Ovary (tissue), 3 donors: ENCODE data around the gene CNDP2.
A peak's percentile ranks its signal among the peaks of the same experiment; 100 is the strongest.

Experiments used
- EP300 ChIP-seq: sonication (generic); formaldehyde crosslinking; IDR thresholded peaks from one replicate; pipeline ENCODE4 v1.6.1; 2017; ENCODE audit warnings: antibody characterized with exemption
- POLR2A ChIP-seq: fragments of 450-650 bp; IDR thresholded peaks from one replicate; pipeline ENCODE4 v1.6.1; 2017; ENCODE audit warnings: antibody characterized with exemption, mild to moderate bottlenecking, moderate library complexity
- TF ChIP-seq, protein P1 (sequence below), 3 donors: fragments of 450-650 bp in 2 of 3; fragments of 200-600 bp in 1 of 3; IDR thresholded peaks; one replicate each; pipeline versions ENCODE4 v1.5.1 to v1.8.0; 2016 to 2022; ENCODE audit warnings: antibody characterized with exemption in 3 of 3, mild to moderate bottlenecking in 1 of 3
- donor health status: DM: no; HTN: no; CAD: no.

DNA sequence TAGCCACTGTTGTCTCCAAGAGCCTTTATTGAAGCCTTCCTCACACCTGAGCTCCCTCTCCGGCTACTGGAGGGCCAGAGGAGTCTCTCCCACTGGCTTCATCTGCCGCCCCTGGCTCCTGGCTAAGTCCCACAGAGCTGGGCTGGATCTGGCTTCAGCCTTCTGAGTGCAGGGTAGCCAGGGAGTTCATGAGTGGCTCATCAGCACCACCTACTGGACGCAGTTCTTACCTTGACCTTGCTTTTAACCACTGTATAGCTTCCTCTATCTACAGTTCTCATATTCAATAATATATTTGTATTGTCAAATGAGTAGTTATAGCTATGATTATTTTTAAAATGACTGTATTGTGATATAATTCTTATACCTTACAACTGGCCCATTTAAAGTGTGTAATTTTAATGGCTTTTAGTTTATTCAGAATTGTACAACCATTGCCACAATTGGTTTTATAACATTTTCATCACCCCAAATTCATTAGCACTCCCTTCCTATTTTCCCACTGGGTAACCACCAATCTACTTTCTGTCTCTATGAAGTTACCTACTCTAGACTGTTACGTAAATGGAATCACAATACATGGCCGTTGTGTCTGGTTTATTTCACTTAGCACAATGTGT lies 55.9 kb downstream of the CNDP2 start:
- TF ChIP-seq, protein P1, sequence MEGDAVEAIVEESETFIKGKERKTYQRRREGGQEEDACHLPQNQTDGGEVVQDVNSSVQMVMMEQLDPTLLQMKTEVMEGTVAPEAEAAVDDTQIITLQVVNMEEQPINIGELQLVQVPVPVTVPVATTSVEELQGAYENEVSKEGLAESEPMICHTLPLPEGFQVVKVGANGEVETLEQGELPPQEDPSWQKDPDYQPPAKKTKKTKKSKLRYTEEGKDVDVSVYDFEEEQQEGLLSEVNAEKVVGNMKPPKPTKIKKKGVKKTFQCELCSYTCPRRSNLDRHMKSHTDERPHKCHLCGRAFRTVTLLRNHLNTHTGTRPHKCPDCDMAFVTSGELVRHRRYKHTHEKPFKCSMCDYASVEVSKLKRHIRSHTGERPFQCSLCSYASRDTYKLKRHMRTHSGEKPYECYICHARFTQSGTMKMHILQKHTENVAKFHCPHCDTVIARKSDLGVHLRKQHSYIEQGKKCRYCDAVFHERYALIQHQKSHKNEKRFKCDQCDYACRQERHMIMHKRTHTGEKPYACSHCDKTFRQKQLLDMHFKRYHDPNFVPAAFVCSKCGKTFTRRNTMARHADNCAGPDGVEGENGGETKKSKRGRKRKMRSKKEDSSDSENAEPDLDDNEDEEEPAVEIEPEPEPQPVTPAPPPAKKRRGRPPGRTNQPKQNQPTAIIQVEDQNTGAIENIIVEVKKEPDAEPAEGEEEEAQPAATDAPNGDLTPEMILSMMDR (IDR thresholded peaks at IDR 0.05): peak in 2 of 3 donors; percentile 30 to 46
- TF ChIP-seq EP300: no peak
- TF ChIP-seq POLR2A: no peak
